ENCODE results near the gene TSPAN12. TPM values are rescaled to one million over a fixed set of nuclear protein-coding genes. Genes with fewer than 3 reads are reported as not detected.

Gene TSPAN12
- polyA plus RNA-seq, 1 donor (not counting 4 experiments of a cell fraction or from before 2014, with no cell fraction given), result 0.47 TPM

- Histone ChIP-seq H3K27me3 (ENCODE audit: control insufficient read depth, extremely low read depth, insufficient read depth, low read length) (no peaks in the 10 kb centered on the region), H3K4me3 (ENCODE audit: control insufficient read depth in 2 of 3, extremely low read depth in 1 of 3, insufficient read depth in 2 of 3, low read depth in 1 of 3, low read length in 3 of 3) (no peak overlapping the region), H3K27ac (ENCODE audit: control insufficient read depth, insufficient read depth, low read length) (no peak overlapping the region), H3K36me3 (ENCODE audit: control insufficient read depth in 2 of 2, extremely low read depth in 1 of 2, insufficient read depth in 2 of 2, low read length in 2 of 2) (no peaks in the 10 kb centered on the region), H4K20me1 (ENCODE audit: control insufficient read depth, extremely low read depth, insufficient read depth, low read length) (no peaks in the 10 kb centered on the region), H3K9ac (ENCODE audit: control insufficient read depth, extremely low read depth, insufficient read depth, low read length) (no peak overlapping the region), H3K4me2 (ENCODE audit: control insufficient read depth, extremely low read depth, insufficient read depth, low read depth, low read length) (no peak overlapping the region), H3K9me1 (ENCODE audit: control insufficient read depth, extremely low read depth, insufficient read depth, low read length) (no peaks in the 10 kb centered on the region), H3K79me2 (ENCODE audit: control insufficient read depth, insufficient read depth, low read length) (no peaks in the 10 kb centered on the region), H3K9me3 (ENCODE audit: control insufficient read depth, low read depth, low read length) (no peaks in the 10 kb centered on the region), H3K4me1 (ENCODE audit: control insufficient read depth, extremely low read depth, insufficient read depth, low read length) (no peaks in the 10 kb centered on the region), H2AFZ (ENCODE audit: control insufficient read depth, low read length) (no peak overlapping the region)
- FAIRE-seq (no peak), DNase-seq (ENCODE audit: low read depth, low spot score) (no peak)
- TF ChIP-seq CTCF (optimal IDR thresholded peaks at IDR 0.05 in 1 of 3, IDR thresholded peaks at IDR 0.05 in 1 of 3, conservative IDR thresholded peaks at IDR 0.05 in 1 of 3; ENCODE audit: extremely low read depth in 1 of 3, insufficient read depth in 2 of 3, low read length in 3 of 3) (no peak), EZH2 (IDR thresholded peaks at IDR 0.05; ENCODE audit: low read length) (no peak)
- dilution Hi-C loops (cut with MboI; ENCODE audit: extremely low pct_ligation_motif_present, low sequenced_read_pairs), result no loop called here
Observed at GRCh38 chr7:120817851-120818250, 40.1 kb downstream of the TSPAN12 start.

GRCh38 chr7:120814253-120814939 is 43.5 kb downstream of the TSPAN12 start:
- H4K20me1 ChIP-seq (ENCODE audit: control insufficient read depth, extremely low read depth, insufficient read depth, low read length), result no peaks in the 10 kb centered on the region
- no peaks in the 10 kb centered on the region for H3K9me3 ChIP-seq (ENCODE audit: control insufficient read depth, low read depth, low read length)
- H3K79me2 ChIP-seq (ENCODE audit: control insufficient read depth, insufficient read depth, low read length), result no peaks in the 10 kb centered on the region
- H3K27ac ChIP-seq (ENCODE audit: control insufficient read depth, insufficient read depth, low read length), result no peak overlapping the region
- no peak overlapping the region for H3K4me2 ChIP-seq (ENCODE audit: control insufficient read depth, extremely low read depth, insufficient read depth, low read depth, low read length)
- no peaks in the 10 kb centered on the region for H3K27me3 ChIP-seq (ENCODE audit: control insufficient read depth, extremely low read depth, insufficient read depth, low read length)
- no peak overlapping the region for H2AFZ ChIP-seq (ENCODE audit: control insufficient read depth, low read length)
- no peaks in the 10 kb centered on the region for H3K4me1 ChIP-seq (ENCODE audit: control insufficient read depth, extremely low read depth, insufficient read depth, low read length)
- no peak for TF ChIP-seq EZH2 (IDR thresholded peaks at IDR 0.05; ENCODE audit: low read length)
- no peak for TF ChIP-seq CTCF (optimal IDR thresholded peaks at IDR 0.05 in 1 of 3, IDR thresholded peaks at IDR 0.05 in 1 of 3, conservative IDR thresholded peaks at IDR 0.05 in 1 of 3; ENCODE audit: extremely low read depth in 1 of 3, insufficient read depth in 2 of 3, low read length in 3 of 3)
- DNase-seq (ENCODE audit: low read depth, low spot score) (no peak), FAIRE-seq (no peak)
- dilution Hi-C loops (cut with MboI; ENCODE audit: extremely low pct_ligation_motif_present, low sequenced_read_pairs), result no loop called here
- H3K9ac ChIP-seq (ENCODE audit: control insufficient read depth, extremely low read depth, insufficient read depth, low read length), result no peak overlapping the region
- no peaks in the 10 kb centered on the region for H3K36me3 ChIP-seq (ENCODE audit: control insufficient read depth in 2 of 2, extremely low read depth in 1 of 2, insufficient read depth in 2 of 2, low read length in 2 of 2)
- H3K4me3 ChIP-seq (ENCODE audit: control insufficient read depth in 2 of 3, extremely low read depth in 1 of 3, insufficient read depth in 2 of 3, low read depth in 1 of 3, low read length in 3 of 3), result no peak overlapping the region
- no peaks in the 10 kb centered on the region for H3K9me1 ChIP-seq (ENCODE audit: control insufficient read depth, extremely low read depth, insufficient read depth, low read length)
